Glutamatergic neuron (in vitro differentiated cells): Measurements from ENCODE around the gene FAM187B. TPM values are rescaled to one million over a fixed set of nuclear protein-coding genes. Genes with fewer than 3 reads are reported as not detected.

Source experiments
- DNase-seq: peaks from one replicate; pipeline ENCODE4 v3.0.0; 2022
- H3K27ac Mint-ChIP-seq: one replicate; pipeline ENCODE4 v1.8.0; 2020; ENCODE audit warnings: mild to moderate bottlenecking, mixed read lengths, inconsistent platforms; ENCODE audit not compliant: unreplicated experiment
- H3K27me3 Mint-ChIP-seq: one replicate; pipeline ENCODE4 v1.8.0; 2020; ENCODE audit warnings: mild to moderate bottlenecking, moderate library complexity, mixed read lengths, inconsistent platforms; ENCODE audit not compliant: unreplicated experiment
- H3K36me3 Mint-ChIP-seq: one replicate; pipeline ENCODE4 v1.8.0; 2020; ENCODE audit warnings: mild to moderate bottlenecking, mixed read lengths, inconsistent platforms; ENCODE audit not compliant: unreplicated experiment
- H3K4me1 Mint-ChIP-seq: one replicate; pipeline ENCODE4 v1.8.0; 2020; ENCODE audit warnings: mild to moderate bottlenecking, low read depth, mixed read lengths, inconsistent platforms; ENCODE audit not compliant: unreplicated experiment
- H3K4me3 Mint-ChIP-seq: one replicate; pipeline ENCODE4 v1.8.0; 2020; ENCODE audit warnings: mild to moderate bottlenecking, mixed read lengths, inconsistent platforms; ENCODE audit not compliant: unreplicated experiment
- H3K9me3 Mint-ChIP-seq: one replicate; pipeline ENCODE4 v1.8.0; 2020; ENCODE audit warnings: mild to moderate bottlenecking, moderate library complexity, mixed read lengths, inconsistent platforms; ENCODE audit not compliant: unreplicated experiment
- CTCF ChIP-seq: fragments of 200-600 bp; sonication (generic); IDR thresholded peaks from one replicate; pipeline ENCODE4 v1.5.0; 2021; ENCODE audit not compliant: partially characterized antibody, unreplicated experiment
- total RNA-seq: library from RNA; stranded (reverse); fragmentation: NEBNext Ultra II Directional; extraction: Animal tissue kit (Norgen Biotek cat#: 25700); gene quantifications from one replicate; pipeline ENCODE4 v1.2.1, GENCODE V29; 2021; ENCODE audit not compliant: unreplicated experiment

FAM187B gene
- total RNA-seq, 1 donor from 2014 or later: not detected

- peak overlapping the region; percentile 42 for H3K4me3 Mint-ChIP-seq
- H3K27me3 Mint-ChIP-seq: peaks cover 11% of the 10 kb centered on the region
- peak overlapping the region; percentile 66 for H3K27ac Mint-ChIP-seq
- peaks cover 11% of the 10 kb centered on the region for H3K4me1 Mint-ChIP-seq
- peaks cover 14% of the 10 kb centered on the region for H3K9me3 Mint-ChIP-seq
- no peak for TF ChIP-seq CTCF
- H3K36me3 Mint-ChIP-seq: peaks cover 11% of the 10 kb centered on the region
- no peak for DNase-seq
Measured at GRCh38 chr19:35272954-35273649, 44.6 kb upstream of the FAM187B start.

- DNase-seq: no peak
- H3K4me3 Mint-ChIP-seq: no peak overlapping the region
- peaks cover 11% of the 10 kb centered on the region for H3K4me1 Mint-ChIP-seq
- peaks cover 14% of the 10 kb centered on the region for H3K9me3 Mint-ChIP-seq
- H3K36me3 Mint-ChIP-seq: peaks cover 11% of the 10 kb centered on the region
- peaks cover 15% of the 10 kb centered on the region for H3K27me3 Mint-ChIP-seq
- no peak for TF ChIP-seq CTCF
- H3K27ac Mint-ChIP-seq: peak overlapping the region; percentile 50
Measured at GRCh38 chr19:35272122-35272719, 43.7 kb upstream of the FAM187B start.

GRCh38 chr19:35271546-35271945 lies 43.0 kb upstream of the FAM187B start:
- Mint-ChIP-seq H3K4me1 (peaks cover 9% of the 10 kb centered on the region), H3K27ac (no peak overlapping the region), H3K36me3 (peaks cover 11% of the 10 kb centered on the region), H3K9me3 (peaks cover 14% of the 10 kb centered on the region), H3K27me3 (peaks cover 14% of the 10 kb centered on the region), H3K4me3 (no peak overlapping the region)
- no peak for DNase-seq
- TF ChIP-seq CTCF: no peak

- Mint-ChIP-seq H3K27me3 (peaks cover 17% of the 10 kb centered on the region), H3K9me3 (peaks cover 21% of the 10 kb centered on the region), H3K27ac (no peak overlapping the region), H3K4me1 (peaks cover 16% of the 10 kb centered on the region), H3K36me3 (peaks cover 11% of the 10 kb centered on the region), H3K4me3 (peak overlapping the region; percentile 64)
- no peak for DNase-seq
- TF ChIP-seq CTCF: no peak
Measured at GRCh38 chr19:35270381-35270811, 41.9 kb upstream of the FAM187B start.
